ENCODE results near the gene IRX3. TPM values are rescaled to one million over a fixed set of nuclear protein-coding genes. Genes with fewer than 3 reads are reported as not detected.
A peak's percentile ranks its signal among the peaks of the same experiment; 100 is the strongest.

Gene IRX3
- total RNA-seq, 1 experiment from 2014 or later: 2.4 TPM

DNA sequence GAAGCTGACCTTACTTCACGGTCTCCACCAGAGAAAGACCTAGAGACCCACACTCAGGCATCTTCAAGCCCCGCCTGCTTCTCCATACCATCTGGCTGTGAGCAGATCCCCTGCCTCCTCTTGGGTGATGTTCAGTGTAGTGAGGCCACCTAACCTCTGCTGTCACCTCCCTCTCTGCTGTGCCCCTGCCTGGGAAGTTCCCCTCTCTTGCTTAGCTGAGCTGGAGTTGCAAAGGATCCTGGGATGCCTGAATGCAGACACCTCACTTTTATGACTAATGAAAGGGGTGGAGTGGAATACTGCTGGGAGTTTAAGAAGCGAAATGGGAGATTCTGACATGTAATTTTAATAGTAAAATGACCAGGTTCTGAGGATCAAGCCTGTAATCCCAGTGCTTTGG lies 5.8 kb downstream of the IRX3 start:
- Histone ChIP-seq H2BK5ac (ENCODE audit: insufficient read length, low read length) (no peak overlapping the region), H3K9me3 (ENCODE audit: control insufficient read depth, low read depth, low read length) (no peaks in the 10 kb centered on the region), H3K27me3 (ENCODE audit: insufficient read depth, low read length) (peaks cover 53% of the 10 kb centered on the region), H3K23me2 (ENCODE audit: insufficient read length, low read depth, low read length, poor library complexity, severe bottlenecking) (peaks cover 12% of the 10 kb centered on the region), H2AFZ (ENCODE audit: low read length) (no peak overlapping the region), H2BK12ac (ENCODE audit: insufficient read length, low read depth, low read length) (no peak overlapping the region), H3K4me2 (ENCODE audit: insufficient read depth, insufficient read length, low read length) (no peak overlapping the region), H3K4me1 (ENCODE audit: insufficient read depth, low read length) (no peaks in the 10 kb centered on the region), H3K27ac (ENCODE audit: insufficient read length, low read depth, low read length) (no peak overlapping the region), H2AK5ac (ENCODE audit: insufficient read length, low read length) (no peak overlapping the region), H4K5ac (ENCODE audit: insufficient read length, low read depth, low read length) (no peak overlapping the region), H3K56ac (ENCODE audit: insufficient read length, low read depth, low read length) (no peak overlapping the region), H3K4ac (ENCODE audit: low read depth, low read length) (no peak overlapping the region), H3K9ac (ENCODE audit: extremely low read depth, insufficient read length, low read length) (no peak overlapping the region), H3K14ac (ENCODE audit: insufficient read depth, low read length) (no peak overlapping the region), H4K8ac (replicated peaks; ENCODE audit: insufficient read length, low read depth, low read length) (no peak overlapping the region), H3K23ac (ENCODE audit: insufficient read length, low read depth, low read length) (no peak overlapping the region), H3K79me2 (ENCODE audit: insufficient read depth, low read length) (no peaks in the 10 kb centered on the region), H2BK120ac (ENCODE audit: low read depth, low read length, poor library complexity, severe bottlenecking) (no peak overlapping the region), H2BK15ac (ENCODE audit: low read depth, low read length) (no peak overlapping the region), H3K79me1 (ENCODE audit: insufficient read depth, low read depth, low read length, poor library complexity, severe bottlenecking) (no peaks in the 10 kb centered on the region), H2BK20ac (ENCODE audit: low read depth, low read length, poor library complexity, severe bottlenecking) (no peak overlapping the region), H4K91ac (ENCODE audit: insufficient read length, low read depth, low read length) (no peak overlapping the region), H3T11ph (ENCODE audit: low read length) (no peak overlapping the region), H3K18ac (ENCODE audit: insufficient read length, low read depth, low read length) (no peak overlapping the region), H4K20me1 (ENCODE audit: control insufficient read depth, insufficient read depth, insufficient read length) (no peaks in the 10 kb centered on the region)
- DNase-seq: no peak
- H3K9me3 Mint-ChIP-seq: no peaks in the 10 kb centered on the region; a peak in 1 of 5 replicates
- H3K4me1 Mint-ChIP-seq: peaks cover 20 to 40% of the 10 kb centered on the region in 2 experiments
- H3K4me3 Mint-ChIP-seq: peak overlapping the region in 1 of 2 experiments; percentile 44; a peak in 1 of 5 replicates
- no peak overlapping the region for H3K27ac Mint-ChIP-seq
- TF ChIP-seq, protein P1, sequence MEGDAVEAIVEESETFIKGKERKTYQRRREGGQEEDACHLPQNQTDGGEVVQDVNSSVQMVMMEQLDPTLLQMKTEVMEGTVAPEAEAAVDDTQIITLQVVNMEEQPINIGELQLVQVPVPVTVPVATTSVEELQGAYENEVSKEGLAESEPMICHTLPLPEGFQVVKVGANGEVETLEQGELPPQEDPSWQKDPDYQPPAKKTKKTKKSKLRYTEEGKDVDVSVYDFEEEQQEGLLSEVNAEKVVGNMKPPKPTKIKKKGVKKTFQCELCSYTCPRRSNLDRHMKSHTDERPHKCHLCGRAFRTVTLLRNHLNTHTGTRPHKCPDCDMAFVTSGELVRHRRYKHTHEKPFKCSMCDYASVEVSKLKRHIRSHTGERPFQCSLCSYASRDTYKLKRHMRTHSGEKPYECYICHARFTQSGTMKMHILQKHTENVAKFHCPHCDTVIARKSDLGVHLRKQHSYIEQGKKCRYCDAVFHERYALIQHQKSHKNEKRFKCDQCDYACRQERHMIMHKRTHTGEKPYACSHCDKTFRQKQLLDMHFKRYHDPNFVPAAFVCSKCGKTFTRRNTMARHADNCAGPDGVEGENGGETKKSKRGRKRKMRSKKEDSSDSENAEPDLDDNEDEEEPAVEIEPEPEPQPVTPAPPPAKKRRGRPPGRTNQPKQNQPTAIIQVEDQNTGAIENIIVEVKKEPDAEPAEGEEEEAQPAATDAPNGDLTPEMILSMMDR (conservative IDR thresholded peaks at IDR 0.05): no peak
- no peaks in the 10 kb centered on the region; a peak in 1 of 7 replicates for H3K36me3 Mint-ChIP-seq (ENCODE audit: insufficient read depth in 1 of 3, low read depth in 3 of 3)
- peaks cover 78% of the 10 kb centered on the region for H3K27me3 Mint-ChIP-seq (ENCODE audit: low read depth)
- WGBS (ENCODE audit: extremely low coverage, insufficient read length, low lambda C conversion rate): no CpG with 5 or more reads among the region's 3 CpGs
